GDM1 (cell line): ENCODE results near the gene RPP30.

Source experiments
- DNase-seq: peaks from one replicate; lab custom pipeline; 2025; lab: John Stamatoyannopoulos, UW

Gene RPP30

GRCh38 chr10:90871766-90872647, at the start of gene RPP30:
Gene RPP30, plus strand, starts transcription at chr10:90871974. Its CDS starts 13 bp downstream, at chr10:90871987.
- peak; percentile 60 for DNase-seq

DNA sequence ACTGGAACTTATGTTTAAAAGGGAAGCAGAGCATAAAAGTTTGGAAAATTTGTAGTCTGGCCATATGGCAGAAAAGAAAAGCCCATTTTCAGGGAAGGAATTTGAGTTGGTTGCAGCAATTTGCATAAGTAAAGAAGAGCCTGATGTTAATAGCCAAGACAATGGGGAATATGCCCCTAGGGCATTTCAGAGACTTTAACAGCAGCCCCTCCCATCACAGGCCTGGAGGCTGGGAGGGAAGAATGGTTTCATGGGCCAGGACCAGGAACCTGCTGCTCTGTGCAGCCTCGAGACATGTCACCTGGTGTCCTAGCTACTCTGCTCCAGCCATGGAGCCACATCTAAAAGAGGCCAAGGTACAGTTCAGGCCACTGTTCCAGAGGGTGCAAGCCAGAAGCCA, 49.3 kb upstream of the RPP30 start:
- no peak for DNase-seq

- no peak for DNase-seq
Observed at GRCh38 chr10:90832111-90832510, 39.7 kb upstream of the RPP30 start.

GRCh38 chr10:90834326-90834725, 37.4 kb upstream of the RPP30 start:
- no peak for DNase-seq

DNA sequence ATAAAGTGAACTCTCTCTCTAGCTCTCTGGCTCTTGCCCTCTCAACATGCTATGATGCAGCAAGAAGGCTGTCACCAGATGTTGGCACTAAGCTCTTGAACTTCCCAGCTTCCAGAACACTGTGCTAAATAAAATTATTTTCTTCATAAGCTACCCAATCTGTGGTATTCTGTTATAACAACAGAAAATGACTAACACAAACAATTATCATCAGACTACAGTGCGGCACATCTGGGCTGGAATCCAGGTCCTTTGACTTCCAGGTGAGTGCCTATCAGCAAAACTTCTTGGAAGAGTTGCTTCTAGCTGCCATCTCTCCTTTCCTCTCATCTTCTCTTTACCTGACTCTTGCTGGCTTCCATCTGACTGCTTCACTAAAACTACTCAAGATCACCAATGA, 34.3 kb upstream of the RPP30 start:
- DNase-seq: no peak

DNA sequence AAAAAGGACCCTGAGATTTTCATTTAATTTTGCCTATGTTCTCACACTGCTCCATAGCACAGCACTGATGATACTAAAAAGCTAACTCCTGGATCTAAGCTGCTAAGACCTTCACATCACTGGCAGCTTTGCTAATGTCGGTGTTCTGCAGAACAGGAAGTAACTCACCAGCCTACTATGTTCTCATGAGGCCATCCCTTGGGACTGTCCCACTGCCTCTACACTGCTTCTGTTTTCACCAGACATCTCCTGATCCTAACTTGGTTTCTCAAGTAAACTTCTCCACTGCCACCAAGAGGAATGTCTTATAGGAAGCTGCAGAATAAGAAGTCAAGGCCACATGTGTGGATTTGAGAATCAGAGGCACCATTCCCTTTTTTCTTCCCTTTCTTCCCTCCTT, 29.0 kb upstream of the RPP30 start:
- DNase-seq: no peak

DNA sequence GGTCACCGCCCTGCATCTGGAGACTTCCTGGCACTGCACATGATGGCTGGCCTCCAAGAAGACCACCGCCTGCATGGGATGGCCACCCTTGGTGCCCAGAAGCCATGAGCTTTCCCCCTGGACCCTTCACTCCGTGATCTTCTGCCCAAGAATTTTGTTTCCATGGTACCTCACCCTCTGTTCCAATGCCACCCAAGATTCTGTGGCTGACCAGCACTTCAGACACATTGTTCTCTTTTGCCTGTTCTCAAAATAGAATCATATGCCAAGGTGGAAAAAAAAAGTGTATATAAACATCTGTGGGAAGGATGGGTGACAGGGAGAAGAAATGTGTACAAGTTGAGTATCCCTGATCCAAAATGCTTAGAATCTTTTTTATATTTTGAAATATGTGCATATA, 26.0 kb upstream of the RPP30 start:
- DNase-seq: no peak

GRCh38 chr10:90846746-90847145, 25.0 kb upstream of the RPP30 start:
- DNase-seq: no peak

DNA sequence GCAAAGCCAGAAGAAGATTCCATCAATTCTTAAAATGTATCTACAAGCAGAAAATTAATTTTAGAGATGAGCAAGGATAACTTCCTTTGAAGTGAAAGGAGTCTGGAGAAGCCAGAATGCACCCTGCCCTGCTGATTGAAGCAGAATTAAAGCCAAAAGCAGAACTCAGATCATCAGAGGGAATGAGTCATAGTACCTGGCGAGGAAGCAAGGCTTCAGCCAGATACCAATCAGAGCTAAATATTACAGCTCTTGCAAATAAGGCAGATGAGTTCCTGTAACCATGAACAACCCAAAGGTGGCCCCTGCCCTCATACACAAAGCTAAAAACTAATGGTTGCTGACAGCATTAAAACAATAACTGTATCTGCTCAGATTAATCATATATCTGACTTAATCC, 24.3 kb upstream of the RPP30 start:
- DNase-seq: peak; percentile 8

GRCh38 chr10:90849956-90850749, 21.6 kb upstream of the RPP30 start:
- DNase-seq: no peak

GRCh38 chr10:90855126-90855525, 16.6 kb upstream of the RPP30 start:
- DNase-seq: no peak

GRCh38 chr10:90856261-90856660, 15.5 kb upstream of the RPP30 start:
- DNase-seq: no peak

GRCh38 chr10:90856964-90857634, 14.7 kb upstream of the RPP30 start:
- DNase-seq: no peak

GRCh38 chr10:90857635-90858460, 13.9 kb upstream of the RPP30 start, which contains the start of gene HTR7:
Gene HTR7, minus strand, starts transcription at chr10:90858039. Its CDS starts 368 bp downstream, at chr10:90857671.
- DNase-seq: peak; percentile 26

GRCh38 chr10:90858461-90858968, 13.3 kb upstream of the RPP30 start:
- no peak for DNase-seq

- DNase-seq: no peak
Observed at GRCh38 chr10:90859321-90859751, 12.4 kb upstream of the RPP30 start.

- no peak for DNase-seq
Observed at GRCh38 chr10:90860790-90861189, 11.0 kb upstream of the RPP30 start.

GRCh38 chr10:90862908-90863514, 8.8 kb upstream of the RPP30 start:
- no peak for DNase-seq

- DNase-seq: no peak
Observed at GRCh38 chr10:90865401-90865800, 6.4 kb upstream of the RPP30 start.

- DNase-seq: no peak
Observed at GRCh38 chr10:90866050-90866598, 5.7 kb upstream of the RPP30 start.
